HepG2 (cell line): ENCODE results near the gene TRPT1. TPM values are rescaled to one million over a fixed set of nuclear protein-coding genes. Genes with fewer than 3 reads are reported as not detected.

ENCODE experiments used
- CBX1 ChIP-seq: IDR thresholded peaks from one replicate; pipeline ENCODE4 v1.6.1; 2016; ENCODE audit warnings: antibody characterized with exemption, low read depth
- CBX2 ChIP-seq, 2 experiments: fragments of 200-600 bp in 1 of 2; sonication (generic); formaldehyde crosslinking in 1 of 2; IDR thresholded peaks; 2 replicates each; pipeline versions ENCODE4 v1.7.0 to v1.8.1; 2018 to 2022; ENCODE audit warnings: low read depth in 2 of 2, low read length in 1 of 2, mild to moderate bottlenecking in 1 of 2, missing genetic modification reagents in 1 of 2
- HNF4G ChIP-seq, 2 experiments: sonication (generic) in 1 of 2; formaldehyde crosslinking in 1 of 2; IDR thresholded peaks; 2 replicates each; pipeline versions ENCODE4 v1.4.0 to v1.6.1; 2011 to 2020; ENCODE audit warnings: borderline replicate concordance in 2 of 2, low read depth in 2 of 2, mild to moderate bottlenecking in 2 of 2, low read length in 1 of 2, missing genetic modification reagents in 1 of 2, moderate library complexity in 1 of 2
- IRF2 ChIP-seq: IDR thresholded peaks from 2 replicates; pipeline ENCODE4 v1.6.1; 2018; ENCODE audit warnings: missing genetic modification reagents, missing compliant biosample characterization
- NR1H2 ChIP-seq: sonication (generic); formaldehyde crosslinking; IDR thresholded peaks from 2 replicates; pipeline ENCODE4 v1.8.1; 2022; ENCODE audit warnings: low read depth, missing genetic modification reagents, borderline replicate concordance
- SALL1 ChIP-seq: sonication (generic); formaldehyde crosslinking; IDR thresholded peaks from 2 replicates; pipeline ENCODE4 v1.8.0; 2022; ENCODE audit warnings: mild to moderate bottlenecking, missing genetic modification reagents
- SMARCC2 ChIP-seq: fragments of 450-650 bp; IDR thresholded peaks from 2 replicates; pipeline ENCODE4 v1.6.1; 2017; ENCODE audit warnings: antibody characterized with exemption, mild to moderate bottlenecking
- SP1 ChIP-seq, 2 experiments: fragments of 450-650 bp in 1 of 2; sonication (generic) in 1 of 2; formaldehyde crosslinking in 1 of 2; IDR thresholded peaks; 2 replicates each; pipeline versions ENCODE4 v1.4.0 to v1.6.1; 2016 to 2020; ENCODE audit warnings: missing genetic modification reagents in 1 of 2
- SP5 ChIP-seq: IDR thresholded peaks from 2 replicates; pipeline ENCODE4 v1.6.1; 2016; ENCODE audit warnings: low read depth, borderline replicate concordance
- SRSF9 ChIP-seq: fragments of 200-400 bp; formaldehyde crosslinking; IDR thresholded peaks from 2 replicates; pipeline ENCODE4 v1.6.1; 2018; ENCODE audit warnings: borderline replicate concordance, mild to moderate bottlenecking, low read depth, low read length; ENCODE audit not compliant: insufficient read depth, poor library complexity, severe bottlenecking
- TSC22D2 ChIP-seq: sonication (generic); formaldehyde crosslinking; IDR thresholded peaks from 2 replicates; pipeline ENCODE4 v1.5.1; 2020; ENCODE audit warnings: missing genetic modification reagents, mild to moderate bottlenecking, borderline replicate concordance
- ZFP36 ChIP-seq: fragments of 150-350 bp; IDR thresholded peaks from 2 replicates; pipeline ENCODE4 v1.6.1; 2018; ENCODE audit warnings: borderline replicate concordance, low read length, low read depth; ENCODE audit not compliant: partially characterized antibody
- ZKSCAN1 ChIP-seq: fragments of 150-350 bp; IDR thresholded peaks from 2 replicates; pipeline ENCODE4 v1.6.1; 2014; ENCODE audit warnings: low read length
- ZMAT3 ChIP-seq: sonication (generic); formaldehyde crosslinking; conservative IDR thresholded peaks from 2 replicates; pipeline ENCODE4 v1.7.0; 2021; ENCODE audit warnings: missing genetic modification reagents
- ZNF101 ChIP-seq: sonication (generic); formaldehyde crosslinking; IDR thresholded peaks from 2 replicates; pipeline ENCODE4 v1.4.0; 2020; ENCODE audit warnings: mild to moderate bottlenecking, low read depth, missing genetic modification reagents, borderline replicate concordance
- ZNF230 ChIP-seq: sonication (generic); formaldehyde crosslinking; IDR thresholded peaks from 2 replicates; pipeline ENCODE4 v1.4.0; 2020; ENCODE audit warnings: mild to moderate bottlenecking, missing genetic modification reagents
- ZNF572 ChIP-seq: sonication (generic); formaldehyde crosslinking; IDR thresholded peaks from 2 replicates; pipeline ENCODE4 v1.5.1; 2020; ENCODE audit warnings: mild to moderate bottlenecking, missing genetic modification reagents
- ZNF703 ChIP-seq: sonication (generic); formaldehyde crosslinking; IDR thresholded peaks from 2 replicates; pipeline ENCODE4 v1.5.1; 2020; ENCODE audit warnings: missing genetic modification reagents, mild to moderate bottlenecking, moderate library complexity, borderline replicate concordance
- ZNF749 ChIP-seq: sonication (generic); formaldehyde crosslinking; IDR thresholded peaks from 2 replicates; pipeline ENCODE4 v1.8.0; 2022; ENCODE audit warnings: mild to moderate bottlenecking, missing genetic modification reagents, moderate library complexity, borderline replicate concordance
- ZNF839 ChIP-seq: sonication (generic); formaldehyde crosslinking; IDR thresholded peaks from 2 replicates; pipeline ENCODE4 v1.4.0; 2020; ENCODE audit warnings: missing genetic modification reagents, mild to moderate bottlenecking, borderline replicate concordance
- ZNF850 ChIP-seq: sonication (generic); formaldehyde crosslinking; conservative IDR thresholded peaks from 2 replicates; pipeline ENCODE4 v1.9.0; 2021; ENCODE audit warnings: mild to moderate bottlenecking, missing genetic modification reagents
- polyA plus RNA-seq, 8 experiments: library from polyadenylated mRNA; depleted of rRNA in 3 of 8; stranded (reverse) in 7 of 8; unstranded in 1 of 8; fragments of >200 nt; fragmentation: Illumina TruSeq in 4 of 8; extraction: Trizol in 4 of 8; gene quantifications; 2 replicates each; pipeline versions ENCODE4 v1.2.1 to v1.2.3, GENCODE V29; 2011 to 2016; ENCODE audit warnings: low read depth in 4 of 8, missing spikeins in 1 of 8, mixed read lengths in 1 of 8; ENCODE audit not compliant: insufficient read depth in 1 of 8
- total RNA-seq, 5 experiments: library from RNA; depleted of rRNA; stranded (reverse); fragments of >200 nt; fragmentation: Illumina TruSeq; extraction: Trizol; gene quantifications; 2 replicates each; pipeline ENCODE4 v1.2.3, GENCODE V29; 2016; ENCODE audit warnings: low read depth in 1 of 5
- TF ChIP-seq, protein P1 (sequence below): sonication (generic); formaldehyde crosslinking; IDR thresholded peaks from 2 replicates; pipeline ENCODE4 v1.4.0; 2020; ENCODE audit warnings: missing genetic modification reagents
- TF ChIP-seq, protein P2 (sequence below): sonication (generic); formaldehyde crosslinking; IDR thresholded peaks from 2 replicates; pipeline ENCODE4 v1.4.0; 2020; ENCODE audit warnings: mild to moderate bottlenecking, missing genetic modification reagents
- TF ChIP-seq, protein P3 (sequence below): sonication (generic); formaldehyde crosslinking; IDR thresholded peaks from 2 replicates; pipeline ENCODE4 v1.5.0; 2020; ENCODE audit warnings: mild to moderate bottlenecking, missing genetic modification reagents

TRPT1 gene
- total and polyA plus RNA-seq, 2 of the 13 experiments (the other 11 are each of a cell fraction or from before 2014, with no cell fraction given) = 24.8 to 40.7 TPM

DNA sequence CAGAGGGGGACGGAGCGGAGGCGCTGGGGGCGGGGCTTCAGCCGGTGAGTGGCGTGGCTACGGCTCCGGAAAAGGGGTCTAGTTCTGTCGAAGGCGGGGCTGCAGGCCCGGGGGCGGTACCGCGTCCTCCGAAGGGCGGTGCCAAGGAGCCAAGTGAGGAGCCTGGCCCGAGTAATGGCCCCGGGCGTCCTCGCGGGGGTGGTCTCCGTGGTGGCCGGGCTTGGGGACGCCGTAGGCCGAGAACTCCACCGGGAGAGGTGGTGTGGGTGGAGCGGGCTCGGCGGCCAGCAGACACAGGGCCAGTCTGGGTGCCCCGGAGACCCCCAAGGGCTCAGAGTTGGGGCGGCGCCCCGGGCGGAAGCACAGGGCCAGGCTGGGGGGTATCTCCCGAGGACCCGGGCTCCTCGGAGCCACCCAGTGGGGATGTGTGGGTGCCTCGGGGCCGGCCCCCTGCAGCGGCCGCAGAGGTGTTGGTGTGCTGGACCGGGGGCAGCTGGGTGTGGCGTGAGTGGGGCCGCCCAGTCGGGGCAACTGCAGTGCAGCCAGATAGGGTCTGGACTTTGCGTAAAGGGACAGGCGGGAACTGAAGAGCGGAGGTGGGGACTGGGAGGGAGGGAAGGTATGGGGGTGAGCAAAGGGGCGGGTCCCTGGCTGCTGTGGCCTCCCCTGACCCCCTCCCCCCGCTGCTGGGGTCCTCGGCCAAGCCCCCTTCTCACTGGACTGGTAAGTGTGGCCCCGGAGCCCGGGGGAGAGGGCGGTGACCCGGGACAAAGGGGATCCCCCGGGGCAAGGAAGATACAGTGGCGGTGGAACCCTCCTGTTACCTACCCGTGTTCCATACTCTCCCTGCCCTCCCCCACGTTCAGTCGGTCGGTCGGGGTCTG lies 15.7 kb upstream of the TRPT1 start (continued):
- TF ChIP-seq ZKSCAN1 = no peak
- TF ChIP-seq ZFP36 = no peak
- TF ChIP-seq IRF2 (CRISPR knock-in tag) = no peak
- TF ChIP-seq SALL1 = no peak
- TF ChIP-seq, protein P1, sequence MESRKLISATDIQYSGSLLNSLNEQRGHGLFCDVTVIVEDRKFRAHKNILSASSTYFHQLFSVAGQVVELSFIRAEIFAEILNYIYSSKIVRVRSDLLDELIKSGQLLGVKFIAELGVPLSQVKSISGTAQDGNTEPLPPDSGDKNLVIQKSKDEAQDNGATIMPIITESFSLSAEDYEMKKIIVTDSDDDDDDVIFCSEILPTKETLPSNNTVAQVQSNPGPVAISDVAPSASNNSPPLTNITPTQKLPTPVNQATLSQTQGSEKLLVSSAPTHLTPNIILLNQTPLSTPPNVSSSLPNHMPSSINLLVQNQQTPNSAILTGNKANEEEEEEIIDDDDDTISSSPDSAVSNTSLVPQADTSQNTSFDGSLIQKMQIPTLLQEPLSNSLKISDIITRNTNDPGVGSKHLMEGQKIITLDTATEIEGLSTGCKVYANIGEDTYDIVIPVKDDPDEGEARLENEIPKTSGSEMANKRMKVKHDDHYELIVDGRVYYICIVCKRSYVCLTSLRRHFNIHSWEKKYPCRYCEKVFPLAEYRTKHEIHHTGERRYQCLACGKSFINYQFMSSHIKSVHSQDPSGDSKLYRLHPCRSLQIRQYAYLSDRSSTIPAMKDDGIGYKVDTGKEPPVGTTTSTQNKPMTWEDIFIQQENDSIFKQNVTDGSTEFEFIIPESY (CRISPR knock-in tag) = no peak
- TF ChIP-seq ZNF850 (CRISPR knock-in tag) = no peak
- TF ChIP-seq, protein P2, sequence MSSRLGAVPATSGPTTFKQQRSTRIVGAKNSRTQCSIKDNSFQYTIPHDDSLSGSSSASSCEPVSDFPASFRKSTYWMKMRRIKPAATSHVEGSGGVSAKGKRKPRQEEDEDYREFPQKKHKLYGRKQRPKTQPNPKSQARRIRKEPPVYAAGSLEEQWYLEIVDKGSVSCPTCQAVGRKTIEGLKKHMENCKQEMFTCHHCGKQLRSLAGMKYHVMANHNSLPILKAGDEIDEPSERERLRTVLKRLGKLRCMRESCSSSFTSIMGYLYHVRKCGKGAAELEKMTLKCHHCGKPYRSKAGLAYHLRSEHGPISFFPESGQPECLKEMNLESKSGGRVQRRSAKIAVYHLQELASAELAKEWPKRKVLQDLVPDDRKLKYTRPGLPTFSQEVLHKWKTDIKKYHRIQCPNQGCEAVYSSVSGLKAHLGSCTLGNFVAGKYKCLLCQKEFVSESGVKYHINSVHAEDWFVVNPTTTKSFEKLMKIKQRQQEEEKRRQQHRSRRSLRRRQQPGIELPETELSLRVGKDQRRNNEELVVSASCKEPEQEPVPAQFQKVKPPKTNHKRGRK (CRISPR knock-in tag) = no peak
- no peak for TF ChIP-seq SRSF9
- no peak for TF ChIP-seq HNF4G (IDR thresholded peaks at IDR 0.05; ENCODE audit: borderline replicate concordance, low read depth, low read length)
- no peak for TF ChIP-seq HNF4G (CRISPR knock-in tag; IDR thresholded peaks at IDR 0.05; ENCODE audit: borderline replicate concordance, low read depth)
- no peak for TF ChIP-seq ZNF572 (CRISPR knock-in tag)
- TF ChIP-seq NR1H2 = no peak
- no peak for TF ChIP-seq CBX2 (IDR thresholded peaks at IDR 0.05; ENCODE audit: low read depth, low read length)
- no peak for TF ChIP-seq CBX2 (CRISPR knock-in tag; IDR thresholded peaks at IDR 0.05; ENCODE audit: low read depth)
- TF ChIP-seq ZNF749 (CRISPR knock-in tag) = no peak
- TF ChIP-seq SP5 (CRISPR knock-in tag) = no peak
- TF ChIP-seq ZNF101 (CRISPR knock-in tag) = no peak
- TF ChIP-seq ZNF839 (CRISPR knock-in tag) = no peak
- TF ChIP-seq ZNF703 (CRISPR knock-in tag) = no peak
- TF ChIP-seq CBX1 = no peak
- TF ChIP-seq SMARCC2 = no peak
- TF ChIP-seq TSC22D2 (CRISPR knock-in tag) = no peak
- no peak for TF ChIP-seq SP1 (IDR thresholded peaks at IDR 0.05)
- peak; percentile 78 for TF ChIP-seq SP1 (CRISPR knock-in tag; IDR thresholded peaks at IDR 0.05)
- 0 out of 2 replicates have a peak, but pooled peaks have one; percentile 39 for TF ChIP-seq ZMAT3
- TF ChIP-seq ZNF230 = no peak
- TF ChIP-seq, protein P3, sequence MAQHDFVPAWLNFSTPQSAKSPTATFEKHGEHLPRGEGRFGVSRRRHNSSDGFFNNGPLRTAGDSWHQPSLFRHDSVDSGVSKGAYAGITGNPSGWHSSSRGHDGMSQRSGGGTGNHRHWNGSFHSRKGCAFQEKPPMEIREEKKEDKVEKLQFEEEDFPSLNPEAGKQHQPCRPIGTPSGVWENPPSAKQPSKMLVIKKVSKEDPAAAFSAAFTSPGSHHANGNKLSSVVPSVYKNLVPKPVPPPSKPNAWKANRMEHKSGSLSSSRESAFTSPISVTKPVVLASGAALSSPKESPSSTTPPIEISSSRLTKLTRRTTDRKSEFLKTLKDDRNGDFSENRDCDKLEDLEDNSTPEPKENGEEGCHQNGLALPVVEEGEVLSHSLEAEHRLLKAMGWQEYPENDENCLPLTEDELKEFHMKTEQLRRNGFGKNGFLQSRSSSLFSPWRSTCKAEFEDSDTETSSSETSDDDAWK = no peak
